ENCODE results near the gene DRC3.

Gene DRC3

DNA sequence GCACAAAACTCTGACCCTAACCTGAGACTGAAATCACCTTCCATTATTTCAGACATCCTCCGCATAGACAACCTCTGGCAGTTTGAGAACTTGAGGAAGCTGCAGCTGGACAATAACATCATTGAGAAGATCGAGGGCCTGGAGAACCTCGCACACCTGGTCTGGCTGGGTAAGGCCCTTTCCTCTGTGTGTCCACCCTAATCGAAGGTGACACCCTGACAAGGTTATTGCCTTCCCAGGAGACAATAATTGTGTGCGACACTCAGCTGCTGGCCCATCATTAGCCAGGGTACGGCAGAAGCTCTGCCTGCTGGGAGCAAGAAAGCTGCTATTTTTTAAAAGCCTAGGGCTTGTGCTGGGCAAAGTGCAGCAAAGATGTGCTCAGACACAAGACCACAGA, 11.1 kb downstream of the DRC3 start:
- Histone ChIP-seq H3K27ac (no peak overlapping the region), H3K4me3 (no peak overlapping the region)
- TF ChIP-seq, protein P1, sequence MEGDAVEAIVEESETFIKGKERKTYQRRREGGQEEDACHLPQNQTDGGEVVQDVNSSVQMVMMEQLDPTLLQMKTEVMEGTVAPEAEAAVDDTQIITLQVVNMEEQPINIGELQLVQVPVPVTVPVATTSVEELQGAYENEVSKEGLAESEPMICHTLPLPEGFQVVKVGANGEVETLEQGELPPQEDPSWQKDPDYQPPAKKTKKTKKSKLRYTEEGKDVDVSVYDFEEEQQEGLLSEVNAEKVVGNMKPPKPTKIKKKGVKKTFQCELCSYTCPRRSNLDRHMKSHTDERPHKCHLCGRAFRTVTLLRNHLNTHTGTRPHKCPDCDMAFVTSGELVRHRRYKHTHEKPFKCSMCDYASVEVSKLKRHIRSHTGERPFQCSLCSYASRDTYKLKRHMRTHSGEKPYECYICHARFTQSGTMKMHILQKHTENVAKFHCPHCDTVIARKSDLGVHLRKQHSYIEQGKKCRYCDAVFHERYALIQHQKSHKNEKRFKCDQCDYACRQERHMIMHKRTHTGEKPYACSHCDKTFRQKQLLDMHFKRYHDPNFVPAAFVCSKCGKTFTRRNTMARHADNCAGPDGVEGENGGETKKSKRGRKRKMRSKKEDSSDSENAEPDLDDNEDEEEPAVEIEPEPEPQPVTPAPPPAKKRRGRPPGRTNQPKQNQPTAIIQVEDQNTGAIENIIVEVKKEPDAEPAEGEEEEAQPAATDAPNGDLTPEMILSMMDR (IDR thresholded peaks at IDR 0.05) = no peak
- no peak for DNase-seq (ENCODE audit: low spot score)

DNA sequence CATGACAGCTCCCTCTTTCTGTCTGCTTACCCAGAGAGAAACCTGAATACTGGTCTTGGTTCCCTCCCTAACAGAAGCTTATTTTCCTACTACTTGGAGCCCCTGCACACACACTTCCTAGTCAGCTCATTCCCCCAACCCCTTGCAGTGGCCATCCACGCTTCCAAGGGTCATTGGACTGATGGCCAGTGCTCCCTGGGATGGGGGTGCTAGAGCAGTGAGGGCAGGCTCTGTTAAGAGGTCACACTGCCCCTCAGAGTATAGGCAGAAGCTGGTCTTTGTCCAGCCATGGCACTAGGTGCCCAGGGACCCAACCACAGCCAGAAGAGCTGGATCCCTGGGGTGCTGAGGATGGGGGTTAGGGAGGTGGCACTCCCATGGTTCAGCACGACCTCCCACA, 12.5 kb downstream of the DRC3 start:
- DNase-seq (ENCODE audit: low spot score) = no peak
- TF ChIP-seq, protein P1 (IDR thresholded peaks at IDR 0.05) = no peak
- H3K4me3 ChIP-seq = no peak overlapping the region
- H3K27ac ChIP-seq = no peak overlapping the region

DNA sequence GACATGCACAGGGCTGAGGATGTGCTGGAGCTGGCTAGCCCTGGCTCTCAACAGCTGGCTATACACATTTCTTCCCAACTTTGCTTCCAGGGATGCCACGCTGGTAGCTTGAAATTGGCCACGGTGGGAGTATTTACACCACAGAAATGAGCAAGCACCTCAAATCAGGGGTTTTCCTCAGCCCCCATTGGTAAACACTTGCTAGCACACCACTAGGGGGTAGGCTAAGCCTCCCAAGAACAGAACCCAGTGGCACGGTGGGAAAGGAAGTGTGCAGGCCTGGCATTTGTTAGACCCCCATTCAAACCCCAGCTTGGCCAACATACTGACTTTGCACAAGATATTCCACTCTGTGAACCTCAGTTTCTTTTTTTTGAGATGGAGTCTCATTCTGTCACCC, 12.9 kb downstream of the DRC3 start:
- no peak for DNase-seq (ENCODE audit: low spot score)
- Histone ChIP-seq H3K27ac (no peak overlapping the region), H3K4me3 (no peak overlapping the region)
- TF ChIP-seq, protein P1 (IDR thresholded peaks at IDR 0.05) = no peak

DNA sequence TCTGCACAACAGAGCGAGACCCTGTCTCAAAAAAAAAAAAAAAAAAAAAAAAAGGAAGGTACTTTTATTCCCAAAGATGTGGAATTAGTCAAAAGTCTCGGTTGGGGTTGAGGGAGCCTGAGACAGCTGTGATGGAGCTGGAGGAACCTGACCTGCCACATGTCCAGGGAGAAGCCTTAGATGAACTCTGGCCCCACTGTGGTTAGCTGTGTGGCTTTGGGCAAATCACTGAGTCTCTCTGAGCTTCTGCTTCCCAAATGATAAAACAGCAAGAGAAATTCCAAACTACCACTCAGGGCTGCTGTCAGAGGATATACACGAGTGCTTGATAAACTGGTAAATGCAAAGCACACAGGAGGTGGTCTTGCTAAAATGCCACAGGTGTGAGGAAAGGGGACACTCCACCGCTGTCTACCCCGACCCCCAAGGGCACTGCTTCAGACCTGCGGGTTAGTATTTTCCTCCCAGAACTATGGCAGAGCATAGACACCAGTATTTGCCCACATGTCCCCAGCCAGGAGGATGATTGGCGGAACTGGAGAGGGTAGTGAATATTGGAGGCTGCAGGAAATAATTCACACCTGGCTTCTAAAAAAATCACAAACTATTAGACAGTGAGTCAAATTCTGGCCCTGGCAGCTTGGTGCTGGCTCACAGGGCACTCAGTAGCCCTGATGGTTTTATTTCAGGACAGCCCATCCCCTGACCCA, 14.7 kb downstream of the DRC3 start:
- Histone ChIP-seq H3K27ac (no peak overlapping the region), H3K4me3 (no peak overlapping the region)
- TF ChIP-seq, protein P1 (IDR thresholded peaks at IDR 0.05) = no peak
- no peak for DNase-seq (ENCODE audit: low spot score)

DNA sequence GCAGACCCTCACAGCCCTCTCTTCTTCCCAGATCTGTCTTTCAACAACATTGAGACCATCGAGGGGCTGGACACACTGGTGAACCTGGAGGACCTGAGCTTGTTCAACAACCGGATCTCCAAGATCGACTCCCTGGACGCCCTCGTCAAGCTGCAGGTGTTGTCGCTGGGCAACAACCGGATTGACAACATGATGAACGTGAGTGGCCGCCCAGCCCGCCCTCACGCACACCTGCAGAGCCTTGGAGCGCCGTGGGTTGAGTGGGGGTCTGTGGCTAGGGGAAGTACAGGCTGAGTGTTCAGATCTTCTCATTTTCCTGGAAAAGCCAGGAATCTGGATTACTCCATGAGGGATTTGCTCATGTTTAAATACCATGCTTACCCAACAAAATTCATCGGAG, 15.2 kb downstream of the DRC3 start:
- TF ChIP-seq, protein P1 (IDR thresholded peaks at IDR 0.05) = no peak
- Histone ChIP-seq H3K27ac (no peak overlapping the region), H3K4me3 (no peak overlapping the region)
- DNase-seq (ENCODE audit: low spot score) = no peak

DNA sequence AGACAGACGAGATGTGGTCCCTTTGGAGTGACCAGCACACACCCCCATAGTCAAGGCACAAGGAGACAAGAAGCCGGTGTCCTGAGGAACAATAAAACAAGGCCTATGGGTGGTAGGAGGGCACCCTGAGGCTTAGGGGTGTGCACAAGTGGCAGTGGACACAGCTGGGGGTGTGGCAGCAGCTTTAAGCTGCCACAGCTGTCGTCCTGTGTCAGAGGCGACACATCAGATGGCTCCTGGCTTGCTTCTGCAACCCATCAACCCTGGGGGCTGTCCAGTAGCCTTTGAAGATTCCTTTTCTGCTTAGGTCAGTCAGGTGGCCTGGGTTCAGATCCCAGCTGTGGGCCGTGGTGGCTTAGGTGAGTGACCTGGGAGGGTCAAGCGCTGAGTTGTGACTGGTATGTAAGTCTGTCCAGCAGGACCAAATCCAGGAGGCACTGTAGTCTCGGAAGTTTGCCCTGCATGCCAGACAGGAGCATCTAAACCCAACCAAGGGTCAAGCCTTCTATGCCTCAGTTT, 15.8 kb downstream of the DRC3 start:
- no peak overlapping the region for H3K27ac ChIP-seq
- H3K4me3 ChIP-seq = no peak overlapping the region
- no peak for DNase-seq (ENCODE audit: low spot score)
- TF ChIP-seq, protein P1 (IDR thresholded peaks at IDR 0.05) = no peak

DNA sequence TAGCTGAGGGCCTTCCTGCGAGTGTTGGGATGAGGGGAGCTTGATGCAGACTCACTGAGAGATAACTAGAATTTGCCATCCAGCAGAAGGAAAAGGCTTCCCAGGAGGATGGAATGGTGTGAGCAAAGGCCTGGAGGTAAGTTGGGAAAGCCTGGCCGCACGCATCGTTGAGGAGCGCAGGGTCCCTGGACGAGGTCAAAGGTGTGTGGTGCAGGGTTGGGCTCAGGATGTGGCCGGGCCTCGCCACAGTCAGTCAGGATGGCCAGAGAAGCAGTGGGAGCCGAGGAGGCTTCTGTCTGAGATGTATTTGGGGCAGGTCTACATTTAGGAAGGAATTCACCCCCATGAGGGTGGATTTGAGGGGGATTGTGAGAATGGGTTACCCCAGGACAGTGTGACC, 16.4 kb downstream of the DRC3 start:
- TF ChIP-seq, protein P1 (IDR thresholded peaks at IDR 0.05) = no peak
- Histone ChIP-seq H3K4me3 (no peak overlapping the region), H3K27ac (no peak overlapping the region)
- no peak for DNase-seq (ENCODE audit: low spot score)

All from coronary artery (tissue), 2 donors.